Skeletal muscle satellite cell (primary cell): ENCODE data around the gene RANGAP1.

Experiments used
- H3K27me3 ChIP-seq: 2 replicates; pipeline ENCODE4 v1.7.0; 2013; ENCODE audit warnings: low read length; ENCODE audit not compliant: control insufficient read depth, insufficient read depth
- H3K36me3 ChIP-seq: 2 replicates; pipeline ENCODE4 v1.7.0; 2013; ENCODE audit warnings: mild to moderate bottlenecking, control low read depth, low read length; ENCODE audit not compliant: insufficient read depth
- H3K4me1 ChIP-seq: 2 replicates; pipeline ENCODE4 v1.7.0; 2013; ENCODE audit warnings: low read length; ENCODE audit not compliant: control insufficient read depth, insufficient read depth
- H3K4me2 ChIP-seq: 2 replicates; pipeline ENCODE4 v1.7.0; 2013; ENCODE audit warnings: mild to moderate bottlenecking, low read length
- H3K4me3 ChIP-seq: 2 replicates; pipeline ENCODE4 v1.7.0; 2013; ENCODE audit warnings: low read length
- H3K9ac ChIP-seq: 2 replicates; pipeline ENCODE4 v1.7.0; 2013; ENCODE audit warnings: mild to moderate bottlenecking, low read depth, low read length, moderate library complexity
- H3K9me3 ChIP-seq: replicated peaks from 2 replicates; pipeline ENCODE4 v1.7.0; 2013; ENCODE audit warnings: mild to moderate bottlenecking, control low read depth, low read length

RANGAP1 gene

GRCh38 chr22:41252365-41252764 is 33.6 kb downstream of the RANGAP1 start:
- Histone ChIP-seq H3K9ac (no peak overlapping the region), H3K36me3 (peaks cover 95% of the 10 kb centered on the region), H3K9me3 (no peaks in the 10 kb centered on the region), H3K4me3 (no peak overlapping the region), H3K4me2 (no peak overlapping the region), H3K27me3 (no peaks in the 10 kb centered on the region), H3K4me1 (peaks cover 16% of the 10 kb centered on the region)

DNA sequence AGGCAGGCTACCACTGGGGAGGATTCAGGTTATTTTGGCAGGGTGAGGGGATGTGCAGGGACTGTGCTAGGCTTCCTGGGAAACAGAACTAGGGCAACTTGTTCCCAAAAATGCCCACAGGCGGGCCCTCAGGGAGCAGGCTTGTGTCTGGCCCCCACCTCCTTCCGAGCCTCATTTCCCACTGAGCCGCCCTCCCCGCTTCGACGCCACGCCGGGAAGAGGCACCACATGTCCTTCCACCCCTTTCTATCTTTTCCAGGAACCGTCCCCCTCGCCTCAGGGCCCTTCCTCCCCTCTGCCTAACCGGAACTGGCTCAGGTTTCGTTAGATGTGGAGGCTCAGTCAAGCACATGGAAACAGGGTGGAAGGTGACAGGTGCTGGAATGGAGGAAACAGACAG is 35.9 kb downstream of the RANGAP1 start:
- H3K9ac ChIP-seq: no peak overlapping the region
- no peak overlapping the region for H3K4me2 ChIP-seq
- H3K27me3 ChIP-seq: no peaks in the 10 kb centered on the region
- H3K4me1 ChIP-seq: no peaks in the 10 kb centered on the region
- H3K4me3 ChIP-seq: no peak overlapping the region
- H3K36me3 ChIP-seq: peaks cover 92% of the 10 kb centered on the region
- no peaks in the 10 kb centered on the region for H3K9me3 ChIP-seq

DNA sequence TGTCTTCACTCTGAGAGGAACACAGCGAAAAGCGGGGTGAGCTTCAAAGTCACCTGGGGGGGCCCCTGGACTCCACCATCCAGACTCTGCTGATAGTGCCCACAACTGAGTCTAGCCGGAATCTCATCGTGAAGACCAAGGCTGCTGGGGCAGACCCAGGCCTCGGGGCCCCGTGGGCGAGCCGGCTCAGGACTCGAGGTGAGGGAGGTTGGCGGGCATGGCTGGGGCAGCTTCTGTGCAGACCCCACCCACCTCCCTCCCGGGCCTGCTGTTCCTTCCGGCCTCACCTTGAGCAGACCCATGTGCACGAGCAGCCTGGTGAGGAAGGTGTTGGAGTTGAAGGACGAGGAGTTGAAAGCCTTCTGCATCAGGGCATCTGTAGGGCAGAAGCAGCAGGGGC is 36.5 kb downstream of the RANGAP1 start:
- no peak overlapping the region for H3K4me3 ChIP-seq
- H3K27me3 ChIP-seq: no peaks in the 10 kb centered on the region
- no peaks in the 10 kb centered on the region for H3K9me3 ChIP-seq
- peaks cover 95% of the 10 kb centered on the region for H3K36me3 ChIP-seq
- no peak overlapping the region for H3K9ac ChIP-seq
- H3K4me2 ChIP-seq: no peak overlapping the region
- no peaks in the 10 kb centered on the region for H3K4me1 ChIP-seq

DNA sequence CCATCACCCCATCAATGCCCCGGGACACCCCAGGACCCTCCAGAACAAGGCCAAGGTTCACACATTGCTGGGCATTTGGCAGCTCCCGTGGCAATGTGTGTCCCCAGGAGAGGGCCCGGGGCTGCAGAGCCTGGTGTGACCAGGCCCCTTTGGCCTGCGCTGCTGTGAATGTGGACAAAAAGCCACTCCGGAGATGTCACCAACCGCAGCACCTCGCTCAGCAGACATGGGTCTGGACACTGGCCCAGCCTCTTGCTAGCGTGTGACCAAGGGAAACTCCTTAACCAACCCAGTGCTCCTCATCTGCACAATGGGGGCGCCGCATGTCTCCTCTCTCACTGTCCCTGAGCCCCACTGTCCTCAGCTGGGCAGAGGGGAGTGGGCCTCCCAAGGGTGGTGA is 37.2 kb downstream of the RANGAP1 start:
- Histone ChIP-seq H3K9ac (no peak overlapping the region), H3K36me3 (peaks cover 93% of the 10 kb centered on the region), H3K4me3 (no peak overlapping the region), H3K4me2 (no peak overlapping the region), H3K4me1 (no peaks in the 10 kb centered on the region), H3K9me3 (no peaks in the 10 kb centered on the region), H3K27me3 (no peaks in the 10 kb centered on the region)

DNA sequence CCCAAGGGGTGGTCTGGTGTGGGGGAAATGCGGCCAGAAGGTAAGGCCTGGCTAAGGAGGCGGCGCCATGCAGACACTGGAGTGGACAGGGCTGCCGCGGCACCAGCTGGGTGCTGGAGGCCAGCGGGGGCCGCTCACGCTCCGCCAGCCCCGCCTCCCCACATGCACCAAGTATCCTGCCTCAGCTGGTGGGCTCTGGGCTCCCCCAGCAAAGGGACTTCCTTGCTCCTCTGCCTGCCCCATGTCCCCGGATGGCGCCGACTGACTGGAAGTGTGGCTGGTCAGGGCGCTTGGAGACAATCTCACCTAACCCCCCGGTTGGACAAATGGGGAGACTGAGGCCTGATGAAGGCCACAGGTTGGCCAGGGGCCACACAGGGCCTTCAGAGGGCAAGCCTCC is 37.7 kb downstream of the RANGAP1 start:
- no peak overlapping the region for H3K9ac ChIP-seq

GRCh38 chr22:41247703-41248102 is 38.3 kb downstream of the RANGAP1 start:
- Histone ChIP-seq H3K27me3 (no peaks in the 10 kb centered on the region), H3K4me2 (no peak overlapping the region), H3K9me3 (no peaks in the 10 kb centered on the region), H3K4me3 (no peak overlapping the region), H3K9ac (no peak overlapping the region), H3K4me1 (no peaks in the 10 kb centered on the region), H3K36me3 (peaks cover 83% of the 10 kb centered on the region)

More for the DNA sequence above, 37.7 kb downstream of the RANGAP1 start:
- H3K9me3 ChIP-seq: no peaks in the 10 kb centered on the region
- no peaks in the 10 kb centered on the region for H3K27me3 ChIP-seq
- H3K4me3 ChIP-seq: no peak overlapping the region
- H3K4me2 ChIP-seq: no peak overlapping the region
- peaks cover 89% of the 10 kb centered on the region for H3K36me3 ChIP-seq
- H3K4me1 ChIP-seq: no peaks in the 10 kb centered on the region

DNA sequence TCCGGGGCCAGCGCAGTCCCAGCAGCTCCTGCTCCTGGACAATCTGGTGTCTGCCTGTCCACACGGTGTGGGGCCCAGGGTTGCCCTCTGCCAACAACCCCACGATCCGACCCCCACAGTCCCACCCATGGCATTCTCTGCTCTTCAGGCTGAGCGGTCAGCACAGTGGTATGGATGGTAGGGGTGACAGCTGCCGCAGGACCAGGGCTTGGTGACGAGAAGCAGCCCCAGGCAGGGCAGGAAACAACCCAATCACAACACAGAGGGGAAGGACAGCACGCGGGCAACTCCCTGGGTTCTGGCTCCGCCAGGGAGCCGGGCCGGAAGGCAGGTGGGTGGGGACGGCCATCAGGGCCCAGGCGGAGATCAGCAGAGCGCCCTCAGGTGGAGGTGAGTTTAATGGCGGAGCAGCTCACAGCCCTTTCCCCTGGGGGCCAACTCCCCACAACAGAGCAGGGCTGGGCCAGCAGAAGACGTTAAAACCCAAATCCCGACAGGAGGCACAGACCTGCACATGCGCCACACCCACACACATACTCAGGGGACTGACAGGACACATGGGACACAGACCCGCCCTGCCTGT is 40.0 kb downstream of the RANGAP1 start:
- H3K4me3 ChIP-seq: no peak overlapping the region
- no peak overlapping the region for H3K9ac ChIP-seq
- H3K36me3 ChIP-seq: peaks cover 68% of the 10 kb centered on the region
- no peak overlapping the region for H3K4me2 ChIP-seq
- H3K9me3 ChIP-seq: no peaks in the 10 kb centered on the region
- H3K4me1 ChIP-seq: peaks cover 3% of the 10 kb centered on the region
- H3K27me3 ChIP-seq: no peaks in the 10 kb centered on the region

- H3K4me1 ChIP-seq: peaks cover 4% of the 10 kb centered on the region
- H3K9ac ChIP-seq: no peak overlapping the region
- H3K4me2 ChIP-seq: no peak overlapping the region
- peaks cover 42% of the 10 kb centered on the region for H3K36me3 ChIP-seq
- no peaks in the 10 kb centered on the region for H3K9me3 ChIP-seq
- H3K4me3 ChIP-seq: no peak overlapping the region
- H3K27me3 ChIP-seq: no peaks in the 10 kb centered on the region
These were observed 42.6 kb downstream of the RANGAP1 start for GRCh38 chr22:41243361-41243760.

DNA sequence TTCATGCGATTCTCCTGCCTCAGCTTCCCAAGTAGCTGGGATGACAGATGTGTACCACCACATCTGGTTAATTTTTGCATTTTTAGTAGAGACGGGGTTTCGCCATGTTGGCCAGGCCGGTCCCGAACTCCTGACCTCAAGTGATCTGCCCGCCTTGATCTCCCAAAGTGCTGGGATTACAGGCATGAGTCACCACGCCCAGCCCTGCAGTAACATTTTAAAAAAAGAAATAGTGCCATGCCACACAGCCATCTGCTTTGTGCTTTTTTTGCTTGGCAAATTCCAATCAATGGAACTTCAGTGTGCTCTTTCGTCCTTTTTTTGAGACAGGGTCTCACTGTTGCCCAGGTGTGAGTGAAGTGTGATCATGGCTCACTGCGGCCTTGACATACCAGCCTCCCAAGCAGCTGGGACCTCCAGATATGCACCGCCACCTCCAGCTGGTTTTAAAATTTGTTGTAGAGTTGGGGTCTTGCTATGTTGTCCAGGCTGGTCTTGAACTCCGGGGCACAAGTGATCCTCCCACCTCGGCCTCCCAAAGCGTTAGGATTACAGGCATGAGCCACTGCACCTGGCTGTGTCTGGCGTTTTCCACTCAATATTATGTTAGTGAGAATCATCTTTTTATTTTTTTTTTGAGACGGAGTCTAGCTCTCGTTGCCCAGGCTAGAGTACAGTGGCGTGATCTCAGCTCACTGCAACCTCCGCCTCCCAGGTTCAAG is 43.4 kb downstream of the RANGAP1 start:
- Histone ChIP-seq H3K4me1 (peaks cover 12% of the 10 kb centered on the region), H3K27me3 (no peaks in the 10 kb centered on the region), H3K4me3 (no peak overlapping the region), H3K4me2 (no peak overlapping the region), H3K36me3 (peaks cover 34% of the 10 kb centered on the region), H3K9me3 (no peaks in the 10 kb centered on the region), H3K9ac (no peak overlapping the region)

DNA sequence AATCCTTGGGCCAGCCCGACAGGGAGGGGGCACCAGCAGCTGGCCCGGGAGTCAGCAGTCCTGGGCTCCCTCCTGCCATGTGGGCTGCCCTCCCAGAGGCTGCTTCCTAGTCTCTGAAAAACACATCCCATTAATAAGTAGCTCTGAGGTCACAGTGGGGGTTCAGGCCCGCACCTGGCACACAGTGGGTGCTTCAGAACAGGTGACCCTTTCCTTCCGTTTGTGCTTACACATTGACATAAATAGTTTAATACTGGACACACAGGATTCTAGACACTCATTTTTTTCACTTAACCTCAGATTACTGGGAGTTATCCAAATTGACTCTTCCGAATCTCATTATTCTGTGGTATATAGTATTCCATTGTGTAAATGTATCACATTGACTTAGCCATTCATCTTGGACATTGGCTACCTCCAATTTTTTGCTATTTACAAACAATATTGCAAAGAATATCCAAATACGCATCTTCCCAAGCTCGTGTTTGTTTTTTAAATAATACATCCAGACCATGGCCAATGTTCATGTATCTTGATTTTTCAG is 44.8 kb downstream of the RANGAP1 start:
- no peak overlapping the region for H3K9ac ChIP-seq
- H3K27me3 ChIP-seq: no peaks in the 10 kb centered on the region

GRCh38 chr22:41240377-41241132 is 45.4 kb downstream of the RANGAP1 start, which contains the start of gene CHADL:
Gene CHADL (minus strand): TSS chr22:41240931. CDS start chr22:41240881, 50 bp downstream.
- Histone ChIP-seq H3K4me3 (no peak within 1 kb of the TSS), H3K9me3 (no peaks in the 10 kb centered on the region), H3K36me3 (peaks cover 16% of the 10 kb centered on the region), H3K27me3 (no peaks in the 10 kb centered on the region), H3K4me1 (peaks cover 15% of the 10 kb centered on the region), H3K4me2 (no peak within 1 kb of the TSS), H3K9ac (no peak within 1 kb of the TSS)

More for the DNA sequence above, 44.8 kb downstream of the RANGAP1 start:
- peaks cover 23% of the 10 kb centered on the region for H3K36me3 ChIP-seq
- H3K9me3 ChIP-seq: no peaks in the 10 kb centered on the region
- no peak overlapping the region for H3K4me2 ChIP-seq
- peaks cover 15% of the 10 kb centered on the region for H3K4me1 ChIP-seq
- H3K4me3 ChIP-seq: no peak overlapping the region
